NCI-H2171 (cell line): ENCODE measurements around the gene NUP214.

ENCODE experiments used
- DNase-seq: peaks from one replicate; lab custom pipeline; 2025; lab: John Stamatoyannopoulos, UW

The NUP214 gene

DNA sequence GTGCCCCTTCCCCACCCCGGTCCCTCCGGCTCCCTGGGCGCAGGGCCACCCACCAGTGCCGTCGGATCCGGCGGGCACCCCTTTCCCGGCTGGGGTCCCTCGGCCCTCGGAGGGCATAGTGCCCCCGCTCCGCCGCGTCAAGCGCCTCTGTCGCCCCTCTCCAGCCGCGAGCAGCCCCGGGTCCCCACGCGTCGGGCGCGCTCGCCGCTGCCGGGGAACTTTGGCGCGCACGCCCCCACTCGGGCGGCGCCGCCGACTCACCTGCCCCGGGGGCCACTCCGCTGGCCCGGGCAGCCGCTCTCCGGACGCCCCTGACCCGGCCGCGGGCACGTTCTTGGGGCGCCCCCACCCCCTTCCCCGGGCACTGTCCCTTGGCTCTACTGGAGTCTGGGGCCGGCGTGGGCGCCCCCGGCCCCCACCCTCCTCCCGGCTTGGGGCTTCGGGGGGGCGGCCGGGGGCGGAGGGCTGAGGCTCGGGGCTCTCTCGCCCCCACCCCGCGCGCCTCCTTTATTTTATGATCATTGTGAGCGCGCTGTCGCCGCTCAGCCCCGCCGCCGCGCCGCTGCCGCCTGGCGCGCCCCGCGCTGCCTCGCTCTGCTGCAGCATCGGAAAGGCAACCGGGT, 152.0 kb downstream of the NUP214 start:
- DNase-seq: no peak

DNA sequence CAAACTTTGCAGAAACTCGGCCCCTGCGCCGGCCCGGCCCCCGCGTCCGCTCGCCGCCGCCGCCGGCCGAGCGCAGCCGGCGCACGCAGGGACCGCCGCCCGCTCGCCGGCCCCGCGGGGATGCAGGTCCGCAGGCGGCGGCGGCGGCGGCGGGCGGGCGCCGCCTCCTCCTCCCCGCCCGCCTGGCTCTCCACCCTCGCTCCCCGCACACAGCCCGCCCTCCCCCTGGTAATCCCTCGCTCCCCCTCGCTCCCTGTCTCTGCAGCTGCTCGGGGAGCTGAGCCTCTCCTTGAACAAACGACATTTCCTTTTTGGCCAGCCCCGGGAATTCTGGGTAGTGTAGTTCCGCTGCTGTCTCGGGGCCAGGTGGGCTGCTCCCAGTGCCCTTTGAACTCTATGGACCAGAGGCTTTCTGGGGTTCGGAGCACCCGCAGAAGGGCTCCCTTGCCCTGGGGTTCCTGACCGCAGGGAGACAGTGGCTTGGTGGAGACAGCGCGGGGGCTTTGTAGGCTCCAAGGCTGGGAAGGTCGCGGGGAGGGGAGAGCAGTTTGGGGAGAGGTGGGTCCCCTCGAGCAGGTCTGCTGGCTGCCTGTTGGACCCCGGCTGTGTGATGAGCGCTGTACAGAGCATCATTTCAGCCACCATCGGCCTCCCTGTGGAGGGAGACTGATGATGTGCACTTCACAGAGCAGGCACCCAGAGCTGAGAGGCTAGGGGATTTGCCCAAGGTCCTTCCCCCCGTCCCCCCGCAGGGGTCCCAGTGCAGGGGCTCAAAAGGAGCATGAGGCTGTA, 152.7 kb downstream of the NUP214 start:
- DNase-seq: peak; percentile 96

DNA sequence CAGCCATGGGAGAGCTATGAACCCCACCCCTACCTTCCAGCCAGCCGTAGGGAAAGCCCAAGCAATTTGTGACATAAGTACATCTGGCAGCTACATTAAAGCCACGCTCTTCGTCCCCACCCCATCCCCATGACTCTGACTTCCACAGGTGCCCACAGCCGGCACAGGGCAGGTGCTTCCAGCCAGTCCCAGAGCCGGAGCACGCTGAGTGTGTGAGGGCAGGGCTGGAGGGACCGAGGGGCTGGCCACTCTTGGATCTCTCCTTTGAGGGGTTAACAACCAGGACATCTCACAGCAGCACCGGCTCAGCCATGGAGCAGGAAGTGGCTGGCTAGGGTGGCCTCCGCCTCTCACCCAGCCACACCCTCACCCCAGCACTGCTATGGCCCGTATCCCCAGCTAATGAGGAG, 153.3 kb downstream of the NUP214 start:
- DNase-seq: no peak

DNA sequence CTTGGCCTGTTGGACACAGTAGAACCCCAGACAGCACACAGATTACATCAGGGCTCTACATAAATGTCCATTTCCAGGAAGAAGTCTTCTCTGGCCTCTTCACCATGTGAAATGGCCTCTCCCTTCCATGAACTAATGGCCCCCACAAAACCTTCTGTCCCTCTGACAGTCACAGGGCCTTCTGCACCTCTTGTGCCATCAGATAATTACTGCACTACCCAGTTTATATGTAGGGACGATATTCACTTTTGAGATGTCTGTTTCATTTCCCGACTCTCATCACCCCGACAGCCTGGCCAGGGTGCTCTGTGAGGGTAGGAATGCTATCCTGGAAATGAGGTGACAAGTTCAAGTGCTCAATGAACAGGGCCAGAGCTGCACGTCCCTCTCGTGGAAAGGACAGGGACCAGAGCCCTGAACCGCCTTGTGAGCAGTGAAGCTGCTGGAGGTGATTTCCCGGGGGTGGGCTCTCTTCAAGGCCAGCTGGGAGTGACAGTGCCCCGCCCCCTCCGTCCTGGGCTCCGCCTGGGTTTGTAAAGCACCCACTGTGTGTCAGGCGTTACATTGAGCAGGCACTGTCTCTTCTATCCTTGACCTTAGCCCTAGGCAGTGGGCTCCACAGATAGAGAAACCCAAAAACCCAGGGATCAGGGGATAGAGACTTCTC, 153.9 kb downstream of the NUP214 start:
- DNase-seq: no peak

DNA sequence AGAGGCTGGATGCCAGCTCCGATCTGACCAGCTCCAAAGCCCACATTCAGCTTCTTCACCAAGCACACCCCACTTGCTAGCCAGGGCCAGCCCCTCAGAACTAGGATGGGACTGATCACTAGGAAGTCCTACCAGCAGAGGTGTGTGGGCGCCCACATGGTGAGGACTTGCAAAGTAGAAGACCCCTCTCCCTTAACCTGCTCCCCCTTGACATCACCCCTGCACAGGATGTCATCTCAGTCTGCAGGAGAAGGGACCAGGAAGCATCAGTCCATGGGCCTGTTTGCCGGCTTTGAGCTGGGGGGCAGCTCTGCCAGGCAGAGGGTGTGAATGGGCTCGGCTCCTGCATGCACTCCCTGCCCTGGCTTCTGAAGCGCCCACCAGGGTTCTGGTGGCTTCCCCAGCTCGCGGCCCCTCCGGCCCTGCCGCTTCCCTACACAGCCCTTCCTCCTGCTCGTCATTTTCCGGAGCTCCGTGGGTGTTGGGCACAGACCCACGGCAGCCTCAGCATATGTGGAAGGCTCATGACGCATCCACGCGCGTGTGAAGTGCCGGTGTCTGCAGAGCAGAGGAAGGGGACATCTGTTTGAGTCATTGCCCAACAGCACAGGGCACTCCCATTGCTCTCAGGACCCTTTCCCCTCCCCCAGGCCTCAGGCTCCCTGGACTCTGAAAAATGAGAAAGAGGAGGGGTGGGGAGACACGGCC, 154.6 kb downstream of the NUP214 start:
- DNase-seq: no peak

GRCh38 chr9:131280660-131281059, 155.3 kb downstream of the NUP214 start:
- no peak for DNase-seq

- no peak for DNase-seq
These were observed 156.0 kb downstream of the NUP214 start for GRCh38 chr9:131281119-131281965.

GRCh38 chr9:131282175-131282574, 156.8 kb downstream of the NUP214 start:
- no peak for DNase-seq

DNA sequence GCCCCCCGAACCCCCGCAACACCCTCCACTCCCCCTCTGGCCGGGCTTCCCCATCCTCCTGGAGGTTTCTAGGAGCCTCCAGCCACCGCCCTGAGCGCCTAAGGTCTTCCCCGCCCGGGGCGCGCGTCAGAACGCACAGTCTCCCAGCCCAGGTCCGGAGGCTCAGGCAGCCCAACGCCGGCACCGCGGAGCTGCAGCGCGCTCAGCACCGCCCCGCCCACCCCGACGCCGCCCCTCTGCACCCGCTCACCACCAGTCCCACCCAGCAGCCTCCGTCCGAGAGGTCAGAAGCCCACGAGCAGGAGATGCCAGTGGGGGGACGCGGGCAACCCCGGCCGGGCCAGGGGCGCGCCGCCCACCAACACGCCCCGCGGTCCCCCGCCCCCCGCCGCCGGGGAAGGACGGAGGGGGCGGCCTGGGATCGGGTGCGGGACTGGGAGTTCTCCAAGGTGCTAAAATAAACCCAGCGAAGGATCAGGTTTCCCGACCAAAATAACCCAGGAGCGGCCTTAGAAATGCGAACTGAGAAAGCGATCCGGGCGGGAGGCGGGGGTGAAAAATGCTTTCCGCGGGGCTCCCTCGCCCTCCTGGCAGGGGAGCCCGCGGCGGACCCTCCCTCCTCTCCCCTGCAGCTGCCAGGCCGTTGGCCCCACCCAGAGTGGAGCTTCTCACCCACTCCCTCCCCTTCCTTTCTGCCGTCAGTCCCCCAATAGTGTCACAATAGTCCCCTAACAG, 157.5 kb downstream of the NUP214 start:
- no peak for DNase-seq
